Mesothelial cell of epicardium (in vitro differentiated cells): ENCODE data around the gene CARD10. TPM values are rescaled to one million over a fixed set of nuclear protein-coding genes. Genes with fewer than 3 reads are reported as not detected.
"Not testable (repeated sequence)": the region's sequence is repeated elsewhere in the genome, so short reads cannot be mapped to it uniquely, and the experiment has no call there.

Experiments used
- DNase-seq, 2 experiments: peaks; one replicate each; pipeline ENCODE4 v3.0.0; 2021; ENCODE audit warnings: low spot score in 2 of 2; ENCODE audit not compliant: unreplicated experiment in 2 of 2
- H3K27ac Mint-ChIP-seq: 2 replicates; pipeline ENCODE4 v1.8.0; 2021; ENCODE audit warnings: mixed read lengths
- H3K27me3 Mint-ChIP-seq: 2 replicates; pipeline ENCODE4 v1.8.0; 2021; ENCODE audit warnings: low read depth, mixed read lengths
- H3K36me3 Mint-ChIP-seq: 2 replicates; pipeline ENCODE4 v1.8.0; 2021; ENCODE audit warnings: mixed read lengths
- H3K4me1 Mint-ChIP-seq: 2 replicates; pipeline ENCODE4 v1.8.0; 2021; ENCODE audit warnings: mixed read lengths
- H3K4me3 Mint-ChIP-seq: 2 replicates; pipeline ENCODE4 v1.8.0; 2021; ENCODE audit warnings: mild to moderate bottlenecking, moderate library complexity, mixed read lengths
- H3K9me3 Mint-ChIP-seq: 2 replicates; pipeline ENCODE4 v1.8.0; 2021; ENCODE audit warnings: mixed read lengths
- CTCF ChIP-seq: fragments of 200-600 bp; sonication (generic); IDR thresholded peaks from one replicate; pipeline ENCODE4 v1.5.0; 2021; ENCODE audit warnings: antibody characterized with exemption; ENCODE audit not compliant: unreplicated experiment
- total RNA-seq: library from RNA; stranded (reverse); gene quantifications from 3 replicates; pipeline ENCODE4 v1.2.1, GENCODE V29; 2021

The CARD10 gene
- total RNA-seq, 1 donor from 2014 or later = 13.6 TPM

- TF ChIP-seq CTCF = no peak
- Mint-ChIP-seq H3K36me3 (no peaks in the 10 kb centered on the region), H3K27ac (no peak overlapping the region), H3K4me1 (peaks cover 7% of the 10 kb centered on the region), H3K27me3 (no peaks in the 10 kb centered on the region), H3K9me3 (no peaks in the 10 kb centered on the region), H3K4me3 (no peak overlapping the region)
- DNase-seq = no peak
Observed at GRCh38 chr22:37534445-37534844, 15.2 kb upstream of the CARD10 start.

- no peak for TF ChIP-seq CTCF
- DNase-seq = no peak
- no peaks in the 10 kb centered on the region for H3K27me3 Mint-ChIP-seq
- no peak overlapping the region for H3K27ac Mint-ChIP-seq
- no peaks in the 10 kb centered on the region for H3K9me3 Mint-ChIP-seq
- H3K4me3 Mint-ChIP-seq = no peak overlapping the region
- H3K36me3 Mint-ChIP-seq = no peaks in the 10 kb centered on the region
- H3K4me1 Mint-ChIP-seq = peaks cover 5% of the 10 kb centered on the region
Observed at GRCh38 chr22:37533995-37534394, 14.8 kb upstream of the CARD10 start.

DNA sequence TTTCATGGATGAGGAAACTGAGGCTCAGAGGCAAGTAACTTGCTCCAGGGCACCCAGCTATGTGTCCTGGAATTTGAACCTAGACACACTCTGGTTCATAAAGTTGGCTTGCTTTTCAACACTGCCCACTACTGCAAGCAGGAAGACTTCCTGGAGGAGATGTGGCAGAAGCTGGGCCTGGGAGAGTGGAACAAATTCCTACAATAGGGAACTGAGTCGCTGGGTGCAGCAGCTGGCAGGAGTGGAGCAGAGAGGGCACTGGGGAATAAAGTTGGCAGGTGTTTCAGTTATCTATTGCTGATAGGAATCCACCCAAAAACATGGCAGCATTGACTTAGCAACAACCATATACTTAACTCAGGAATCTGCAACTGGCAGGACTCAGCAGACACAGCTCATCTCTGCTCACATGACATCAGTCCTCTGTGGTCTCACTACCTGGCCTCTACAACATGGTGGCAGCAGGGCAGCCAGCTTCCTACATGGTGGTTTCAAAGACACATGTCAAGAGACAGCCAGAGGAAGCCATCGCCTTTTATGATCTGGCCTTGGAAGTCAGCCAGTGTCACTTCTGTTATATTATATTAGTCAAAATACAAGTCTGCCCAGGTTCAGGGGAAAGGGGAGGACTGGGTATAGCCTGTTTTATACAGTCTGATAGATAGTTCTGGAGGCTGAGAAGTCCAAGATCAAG lies 10.6 kb upstream of the CARD10 start:
- TF ChIP-seq CTCF = no peak
- no peaks in the 10 kb centered on the region for H3K4me1 Mint-ChIP-seq
- H3K36me3 Mint-ChIP-seq = no peaks in the 10 kb centered on the region
- H3K27me3 Mint-ChIP-seq = no peaks in the 10 kb centered on the region
- no peak overlapping the region for H3K27ac Mint-ChIP-seq
- no peak overlapping the region for H3K4me3 Mint-ChIP-seq
- DNase-seq = no peak
- no peaks in the 10 kb centered on the region for H3K9me3 Mint-ChIP-seq

- H3K27ac Mint-ChIP-seq, H3K4me1 Mint-ChIP-seq, H3K4me3 Mint-ChIP-seq, H3K9me3 Mint-ChIP-seq, H3K27me3 Mint-ChIP-seq, DNase-seq, H3K36me3 Mint-ChIP-seq: not testable (repeated sequence)
Observed at GRCh38 chr22:37527952-37528351, 8.7 kb upstream of the CARD10 start.

- not testable (repeated sequence) for H3K27ac Mint-ChIP-seq, H3K27me3 Mint-ChIP-seq, H3K4me1 Mint-ChIP-seq, DNase-seq, H3K4me3 Mint-ChIP-seq, H3K36me3 Mint-ChIP-seq, H3K9me3 Mint-ChIP-seq
Observed at GRCh38 chr22:37527081-37527752, 8.0 kb upstream of the CARD10 start.

DNA sequence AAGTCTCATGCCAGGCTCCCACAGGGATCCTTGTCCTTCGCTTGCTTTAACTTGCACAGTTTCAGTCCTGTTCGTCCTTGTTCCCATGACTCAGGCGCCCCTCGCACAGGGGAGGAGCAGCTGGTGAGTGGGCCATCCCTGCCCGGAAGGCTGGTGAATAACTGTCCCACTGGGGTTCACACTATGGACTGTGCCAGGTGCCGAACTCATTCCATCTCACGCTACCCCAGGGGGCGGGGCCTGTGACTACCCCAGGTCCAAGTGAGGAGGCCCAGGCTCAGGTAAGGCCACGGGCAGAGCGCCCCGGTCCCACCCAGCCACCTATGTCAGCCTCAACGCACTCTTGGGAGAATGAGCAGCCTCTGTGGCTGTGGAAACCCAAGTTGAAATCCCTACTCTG lies 7.2 kb upstream of the CARD10 start:
- Mint-ChIP-seq H3K27me3 (no peaks in the 10 kb centered on the region), H3K4me3 (no peak overlapping the region), H3K36me3 (no peaks in the 10 kb centered on the region), H3K27ac (no peak overlapping the region), H3K4me1 (peaks cover 2% of the 10 kb centered on the region), H3K9me3 (no peaks in the 10 kb centered on the region)
- no peak for TF ChIP-seq CTCF
- no peak for DNase-seq
